Stimulated activated CD8-positive, alpha-beta memory T cell treated with anti-CD3 and anti-CD28 coated beads, Interleukin-12 subunit alpha, Interleukin-12 subunit beta, amount 100 ng/mL, for 1 hour (primary cell): ENCODE data around the gene TUBGCP4.

Experiments used
- DNase-seq: peaks from one replicate; pipeline ENCODE4 v3.0.0-alpha.2; 2020; ENCODE audit warnings: low read depth

The TUBGCP4 gene

GRCh38 chr15:43404130-43404529 lies 33.2 kb downstream of the TUBGCP4 start:
- no peak for DNase-seq

- no peak for DNase-seq
Observed at GRCh38 chr15:43406189-43406588, 35.3 kb downstream of the TUBGCP4 start.

GRCh38 chr15:43406808-43407207 lies 35.9 kb downstream of the TUBGCP4 start:
- no peak for DNase-seq

- no peak for DNase-seq
Observed at GRCh38 chr15:43408789-43409188, 37.9 kb downstream of the TUBGCP4 start.

GRCh38 chr15:43410572-43411214 lies 39.8 kb downstream of the TUBGCP4 start:
- DNase-seq: no peak

- DNase-seq: no peak
Observed at GRCh38 chr15:43412096-43412495, 41.2 kb downstream of the TUBGCP4 start.

GRCh38 chr15:43414196-43414595 lies 43.3 kb downstream of the TUBGCP4 start:
- no peak for DNase-seq

- DNase-seq: no peak
Observed at GRCh38 chr15:43420435-43420834, 49.5 kb downstream of the TUBGCP4 start.

GRCh38 chr15:43420876-43421275 lies 50.0 kb downstream of the TUBGCP4 start:
- DNase-seq: no peak

GRCh38 chr15:43423793-43424192 lies 52.9 kb downstream of the TUBGCP4 start:
- DNase-seq: no peak

GRCh38 chr15:43429687-43430086 lies 58.8 kb downstream of the TUBGCP4 start:
- no peak for DNase-seq

GRCh38 chr15:43433165-43433564 lies 62.3 kb downstream of the TUBGCP4 start:
- no peak for DNase-seq

GRCh38 chr15:43433661-43434303 lies 62.9 kb downstream of the TUBGCP4 start:
- DNase-seq: no peak

GRCh38 chr15:43434446-43434845 lies 63.5 kb downstream of the TUBGCP4 start:
- no peak for DNase-seq

- DNase-seq: no peak
Observed at GRCh38 chr15:43436395-43436794, 65.5 kb downstream of the TUBGCP4 start.

GRCh38 chr15:43439268-43439667 lies 68.4 kb downstream of the TUBGCP4 start:
- DNase-seq: no peak

GRCh38 chr15:43440721-43441281 lies 69.9 kb downstream of the TUBGCP4 start:
- DNase-seq: no peak

GRCh38 chr15:43441316-43441715 lies 70.4 kb downstream of the TUBGCP4 start:
- no peak for DNase-seq

- no peak for DNase-seq
Observed at GRCh38 chr15:43446344-43446743, 75.4 kb downstream of the TUBGCP4 start.

GRCh38 chr15:43449981-43450380 lies 79.1 kb downstream of the TUBGCP4 start:
- no peak for DNase-seq
